GM19328 (cell line): Measurements from ENCODE around the gene CNOT6L.
"Not testable (repeated sequence)": the region's sequence is repeated elsewhere in the genome, so short reads cannot be mapped to it uniquely, and the experiment has no call there.

Experiments used
- ATAC-seq: cut with Tn5 transposase; IDR thresholded peaks from one replicate; pipeline ENCODE4 v1.9.1; 2021; ENCODE audit warnings: mild to moderate bottlenecking, moderate library complexity; ENCODE audit not compliant: unreplicated experiment

The CNOT6L gene

DNA sequence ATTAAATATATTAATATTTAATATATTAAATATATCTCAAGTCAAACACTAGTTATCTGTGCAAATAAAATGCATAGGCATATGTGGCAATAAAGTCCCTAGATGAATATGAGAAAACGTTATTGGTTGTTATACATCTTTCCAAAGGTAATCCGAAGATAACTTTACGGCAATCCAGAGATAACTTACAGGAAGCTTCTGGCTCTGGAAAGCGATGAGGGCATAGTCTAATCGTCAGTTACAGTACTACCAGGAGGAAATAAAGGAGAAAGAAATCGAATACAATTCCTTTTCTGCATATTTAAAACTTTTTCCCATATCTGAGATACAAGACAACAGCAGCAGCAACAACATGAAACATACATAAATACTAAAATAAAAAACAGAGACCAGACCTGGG lies 35.3 kb downstream of the CNOT6L start:
- no peak for ATAC-seq

DNA sequence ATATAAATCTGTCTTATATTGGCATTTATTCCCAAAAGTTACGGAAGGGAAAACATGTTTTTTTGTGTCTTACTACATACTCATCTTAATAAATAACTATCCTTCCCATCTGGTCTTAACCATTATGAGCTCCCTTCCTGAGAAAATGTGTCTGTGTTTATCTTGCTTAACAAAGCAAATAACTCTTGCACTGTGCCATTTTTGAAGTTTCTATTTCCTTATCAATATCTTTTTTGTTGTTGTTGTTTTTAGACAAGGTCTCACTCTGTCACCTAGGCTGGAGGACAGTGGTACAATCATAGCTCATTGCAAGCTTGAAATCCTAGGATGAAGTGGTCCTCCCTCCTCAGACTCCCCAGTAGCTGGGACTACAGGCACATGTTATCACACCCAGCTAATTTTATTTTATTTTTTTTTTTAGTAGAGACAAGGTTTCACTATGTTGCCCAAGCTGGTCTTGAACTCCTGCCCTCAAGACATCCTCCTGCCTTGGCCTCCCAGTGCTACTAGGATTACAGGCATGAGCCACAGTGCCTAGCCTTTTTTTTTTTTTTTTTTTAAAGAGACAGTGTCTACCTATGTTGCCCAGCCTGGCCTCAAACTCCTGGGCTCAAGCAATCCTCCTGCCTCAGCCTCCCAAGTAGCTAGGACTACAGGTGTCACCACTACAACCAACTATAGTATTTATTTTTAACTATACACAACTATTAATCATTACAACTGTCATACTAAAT lies 36.9 kb downstream of the CNOT6L start:
- no peak for ATAC-seq

DNA sequence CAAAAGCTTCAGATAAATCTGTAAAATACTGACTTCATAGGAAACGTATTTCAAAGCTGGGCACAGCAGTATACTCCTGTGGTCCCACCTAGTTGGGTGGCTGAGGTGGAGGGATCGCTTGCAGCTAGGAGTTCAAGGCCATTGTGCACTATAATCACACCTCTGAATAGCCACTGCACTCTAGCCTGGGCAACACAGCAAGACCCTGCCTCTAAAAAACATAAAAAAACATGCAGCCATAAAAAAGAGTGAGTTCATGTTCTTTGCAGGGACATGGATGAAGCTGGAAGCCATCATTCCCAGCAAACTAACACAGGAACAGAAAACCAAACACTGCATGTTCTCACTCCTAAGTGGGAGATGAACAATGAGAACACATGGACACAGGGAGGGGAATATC lies 38.4 kb downstream of the CNOT6L start:
- ATAC-seq: not testable (repeated sequence)

DNA sequence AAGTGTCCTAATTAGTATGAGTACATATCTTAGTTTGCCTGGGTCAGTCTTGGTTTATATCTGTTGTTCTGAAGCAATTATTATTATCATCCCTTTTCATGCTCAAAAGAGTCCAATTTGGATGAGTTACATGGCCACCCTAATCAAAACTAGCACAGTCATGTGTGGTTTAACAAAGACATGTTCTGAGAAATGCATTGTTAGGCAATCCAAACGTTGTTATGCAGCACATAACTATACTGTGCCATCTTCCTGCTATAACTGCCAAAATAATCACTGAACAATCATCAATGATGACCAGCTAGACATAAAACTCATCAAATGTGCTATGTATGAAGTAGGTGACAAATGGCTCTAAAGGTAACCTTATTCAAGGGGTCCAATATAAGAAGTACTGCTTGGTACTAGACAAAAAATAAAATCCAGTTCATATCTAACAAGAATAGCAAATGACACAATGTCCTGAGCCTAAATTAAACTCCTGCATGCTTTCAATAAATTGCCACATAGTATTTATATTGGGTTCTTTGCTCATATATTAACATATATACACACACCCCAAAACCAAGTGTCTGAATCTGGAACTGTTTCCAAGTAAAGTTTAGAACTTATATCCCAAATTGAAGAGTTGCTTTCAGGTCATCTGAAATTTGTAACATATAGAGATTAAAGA lies 41.9 kb downstream of the CNOT6L start:
- no peak for ATAC-seq

DNA sequence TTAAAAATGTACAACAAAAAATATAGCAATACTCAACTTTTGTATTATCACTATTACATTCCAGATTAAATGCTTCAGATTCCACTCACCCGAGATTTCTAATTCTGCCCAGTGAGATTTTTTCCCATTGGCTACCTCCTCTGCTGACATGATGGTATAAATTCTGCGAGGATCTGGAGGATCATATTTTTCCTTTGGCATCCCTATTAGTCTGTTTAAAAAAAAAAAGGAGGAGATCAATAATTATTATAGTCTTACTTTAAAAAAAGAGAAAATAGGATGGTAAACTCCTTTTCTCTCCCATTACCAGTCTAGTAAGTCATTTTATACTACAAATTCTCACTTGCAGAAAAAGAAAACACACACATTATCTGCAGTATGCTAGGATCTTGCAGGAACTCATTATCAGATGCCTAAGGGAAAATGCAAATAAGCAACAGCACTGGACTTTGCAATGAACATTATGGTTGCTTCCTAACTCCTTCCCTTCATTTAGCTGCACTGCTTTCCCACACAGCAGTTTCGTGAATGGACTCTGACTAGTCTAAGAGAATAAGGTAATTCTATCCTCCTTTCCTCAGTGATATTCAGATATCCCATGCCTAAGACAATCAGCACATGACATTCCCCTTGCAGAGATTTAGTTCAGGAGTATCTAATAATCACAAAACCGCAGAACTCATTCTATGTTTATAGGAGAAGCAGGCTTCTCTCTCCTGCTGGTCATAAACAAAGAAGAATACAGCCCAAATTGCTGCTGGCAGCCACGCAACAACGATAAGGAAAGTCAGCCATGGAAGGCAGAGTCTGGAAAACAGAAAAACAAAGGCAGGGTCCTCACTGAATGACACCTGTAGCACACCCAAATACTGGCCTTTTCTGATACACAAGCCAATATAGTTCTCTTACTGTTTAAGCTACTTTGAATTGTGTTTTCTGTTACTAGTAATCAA lies 42.7 kb downstream of the CNOT6L start:
- no peak for ATAC-seq

DNA sequence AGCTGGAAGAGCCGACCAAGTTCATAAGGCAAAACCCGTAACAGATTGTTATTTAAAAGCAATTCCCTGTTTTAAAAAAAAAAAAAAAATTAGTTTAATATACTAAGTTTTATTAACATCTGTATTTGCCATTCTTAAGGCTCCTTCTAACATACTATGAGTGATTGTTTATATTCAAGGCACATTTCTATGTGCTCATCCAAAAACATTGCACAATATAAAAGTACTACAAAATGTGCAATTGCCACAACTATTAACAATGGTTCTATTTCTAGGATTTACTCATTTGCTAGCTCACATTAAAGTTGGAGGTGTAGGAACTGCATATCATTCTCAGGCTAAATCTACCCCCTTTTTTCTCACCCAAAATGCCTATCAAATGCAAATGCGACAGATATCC lies 46.1 kb downstream of the CNOT6L start:
- ATAC-seq: no peak

DNA sequence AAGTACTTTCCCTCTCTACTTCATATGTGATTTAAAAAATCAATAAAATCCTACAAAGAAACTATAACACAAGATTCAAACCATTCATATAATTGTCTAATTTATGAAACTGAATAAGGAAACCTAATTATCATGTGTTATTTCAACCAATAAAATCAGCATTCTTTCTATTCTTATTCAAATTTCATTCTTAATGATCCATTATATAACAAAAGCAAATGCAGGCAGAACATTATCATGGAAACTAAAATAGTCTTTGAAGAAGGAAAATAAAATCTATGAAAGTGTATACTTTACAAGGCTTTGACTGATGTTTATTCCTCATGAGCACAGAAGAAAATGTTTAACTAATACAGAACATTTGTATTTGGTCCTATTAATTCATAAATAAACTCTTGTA lies 47.6 kb downstream of the CNOT6L start:
- ATAC-seq: no peak

DNA sequence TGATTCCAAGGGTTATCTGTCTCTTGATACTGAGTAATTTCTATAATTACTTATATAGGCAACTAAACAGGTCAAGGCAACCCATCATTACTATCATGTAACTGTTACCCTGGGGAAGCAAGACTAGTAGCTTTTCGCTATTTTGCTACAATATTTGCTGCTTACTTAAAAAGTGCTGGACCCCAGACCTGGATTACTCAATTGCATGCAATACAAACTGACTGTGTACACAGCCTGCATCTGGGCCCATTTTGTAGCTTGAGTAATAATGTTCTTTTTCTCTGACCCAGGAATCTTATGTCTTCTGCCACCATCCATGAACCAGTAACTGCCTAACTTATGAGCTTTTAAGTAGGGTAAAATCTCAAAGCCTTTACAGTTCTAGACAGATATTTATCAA lies 53.4 kb downstream of the CNOT6L start:
- no peak for ATAC-seq

DNA sequence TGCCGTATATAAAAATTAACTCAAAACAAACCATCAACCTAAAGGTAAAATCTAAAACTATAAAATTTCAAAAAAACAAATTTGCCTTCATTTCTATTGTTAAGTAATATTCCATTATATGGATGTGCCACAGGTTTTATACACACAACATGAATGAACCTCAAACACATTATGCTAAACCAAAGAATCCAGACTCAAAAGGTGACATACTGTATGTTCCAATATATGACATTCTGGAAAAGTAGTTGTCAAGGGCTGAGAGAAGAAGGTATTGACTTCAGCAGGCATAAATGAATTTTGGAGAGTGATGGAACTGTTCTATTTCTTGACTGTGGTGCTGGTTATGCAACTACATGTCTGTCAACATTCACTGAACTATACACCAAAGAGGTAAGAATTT lies 56.6 kb downstream of the CNOT6L start:
- no peak for ATAC-seq

DNA sequence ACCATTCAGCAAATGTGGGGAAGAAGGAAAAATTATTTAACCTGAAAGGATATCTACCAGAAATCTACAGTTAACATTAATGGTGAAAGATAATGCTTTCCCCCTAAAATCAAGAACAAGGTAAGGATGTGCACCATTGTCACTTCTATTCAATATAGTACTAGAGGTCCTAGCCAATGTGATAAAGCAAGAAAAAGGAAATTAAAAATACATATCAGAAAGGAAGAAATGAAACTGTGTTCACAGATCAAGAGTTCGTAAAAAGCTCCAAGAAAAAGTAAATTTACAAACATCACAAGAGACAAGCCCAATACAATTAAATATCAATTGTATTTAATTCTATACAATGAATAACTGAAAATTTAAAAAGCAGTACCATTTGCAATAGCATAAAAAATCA lies 57.6 kb downstream of the CNOT6L start:
- ATAC-seq: no peak

DNA sequence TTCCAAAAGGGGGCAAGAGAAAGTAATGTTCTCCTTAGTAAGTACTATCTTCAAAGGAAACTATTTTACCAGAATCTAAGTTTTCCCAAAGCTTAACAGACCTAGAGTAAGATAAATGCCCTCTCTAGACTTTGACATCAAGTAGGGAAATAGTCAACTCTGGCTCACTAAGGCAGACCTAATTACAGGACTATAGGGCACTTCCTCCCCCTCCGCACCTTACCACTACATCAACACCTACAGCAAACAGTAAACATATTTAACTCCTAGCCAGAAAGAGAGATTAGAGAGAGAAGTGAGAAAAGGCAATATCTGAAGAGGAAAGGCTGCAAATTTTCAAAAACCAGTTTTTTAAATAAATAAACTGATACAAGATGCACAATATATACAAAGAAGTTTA lies 60.4 kb downstream of the CNOT6L start:
- no peak for ATAC-seq

DNA sequence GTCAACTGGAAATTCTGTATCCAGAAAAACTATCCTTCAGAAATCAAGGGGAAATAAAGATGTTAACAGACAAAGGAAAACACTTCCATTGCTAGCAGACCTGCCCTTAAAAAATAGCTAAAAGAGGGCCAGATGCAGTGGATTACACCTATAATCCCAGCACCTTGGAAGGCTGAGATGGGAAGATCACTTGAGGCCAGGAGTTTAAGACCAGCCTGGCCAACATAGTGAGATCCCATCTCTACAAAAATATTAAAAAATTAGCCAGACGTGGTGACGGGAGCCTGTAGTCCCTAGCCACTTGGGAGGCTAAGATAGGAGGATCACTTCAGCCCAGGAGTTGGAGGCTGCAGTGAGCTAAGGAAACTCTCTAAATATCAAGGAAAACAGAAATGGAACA lies 67.4 kb downstream of the CNOT6L start:
- no peak for ATAC-seq

DNA sequence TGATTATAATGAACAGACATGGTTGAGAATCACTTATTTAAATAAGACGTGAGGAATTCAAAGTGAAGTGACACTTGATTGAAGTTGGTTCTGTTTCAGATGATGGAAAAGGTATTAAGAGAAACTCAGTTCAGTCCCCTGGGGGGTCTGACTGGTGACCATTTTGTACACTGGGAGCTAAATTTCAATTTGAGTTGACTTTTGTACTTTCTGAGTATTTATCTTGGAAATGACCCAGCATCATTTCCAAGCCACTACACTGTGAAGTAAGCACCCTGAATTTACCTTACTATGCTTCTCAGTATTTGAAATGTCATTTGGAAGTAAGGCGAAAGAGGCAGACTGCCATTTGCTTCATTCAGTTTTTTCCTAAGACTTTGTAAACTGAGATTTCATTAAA lies 73.4 kb downstream of the CNOT6L start:
- no peak for ATAC-seq

DNA sequence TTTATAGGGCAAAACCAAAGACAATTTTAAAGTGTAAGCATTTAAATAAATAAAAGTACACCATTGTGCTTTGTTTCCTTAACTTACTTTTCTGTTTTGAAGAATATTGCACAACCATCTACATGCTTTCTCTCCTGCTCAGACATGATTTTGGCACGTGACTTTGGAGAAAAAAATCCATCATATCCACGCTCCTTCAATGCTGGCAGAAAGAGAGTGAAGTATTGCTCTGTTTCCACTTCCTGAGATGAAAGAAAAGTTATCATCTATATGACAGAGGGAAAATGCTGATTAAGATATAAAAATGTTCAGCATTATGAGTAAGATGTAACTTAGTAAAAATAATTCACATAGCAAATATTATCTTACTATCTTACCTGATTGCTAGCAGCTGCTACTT lies 77.1 kb downstream of the CNOT6L start:
- no peak for ATAC-seq

DNA sequence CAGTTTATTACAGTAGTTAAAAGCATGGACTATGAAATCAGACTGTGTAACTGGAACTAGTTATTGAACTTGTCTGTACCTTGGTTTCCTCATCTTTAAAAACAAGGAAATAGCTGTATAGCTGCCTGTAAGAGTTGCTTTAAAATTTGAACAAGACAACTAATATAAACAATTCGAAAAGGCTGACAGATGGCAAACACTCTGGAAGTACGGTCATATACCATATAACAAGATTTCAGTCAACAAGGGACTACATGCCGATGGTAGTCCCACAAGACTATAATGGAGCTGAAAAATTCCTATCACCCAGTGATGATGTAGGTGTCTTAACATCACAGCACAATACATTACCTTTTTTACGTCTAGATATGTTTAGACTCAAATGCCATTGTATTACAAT lies 78.7 kb downstream of the CNOT6L start:
- no peak for ATAC-seq

DNA sequence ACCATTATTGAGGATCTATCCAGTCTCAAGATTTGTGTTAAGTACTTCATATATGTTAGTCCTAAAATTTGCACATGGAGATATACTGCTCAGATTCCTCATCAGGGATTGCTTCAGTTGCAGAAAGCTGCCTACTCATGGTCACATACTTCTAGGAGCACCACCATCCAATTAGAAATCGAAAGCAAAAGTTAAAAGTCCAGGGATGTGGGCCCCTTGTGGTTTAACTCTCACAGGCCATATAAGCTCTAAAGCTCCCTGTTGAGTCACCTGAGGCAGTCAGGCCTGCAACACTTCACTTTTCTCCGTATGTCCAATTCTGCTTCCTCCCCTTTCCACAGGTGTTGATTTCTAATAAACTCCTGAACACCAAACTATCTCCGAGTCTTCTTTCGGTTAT lies 84.2 kb downstream of the CNOT6L start:
- ATAC-seq: peak; percentile 82

DNA sequence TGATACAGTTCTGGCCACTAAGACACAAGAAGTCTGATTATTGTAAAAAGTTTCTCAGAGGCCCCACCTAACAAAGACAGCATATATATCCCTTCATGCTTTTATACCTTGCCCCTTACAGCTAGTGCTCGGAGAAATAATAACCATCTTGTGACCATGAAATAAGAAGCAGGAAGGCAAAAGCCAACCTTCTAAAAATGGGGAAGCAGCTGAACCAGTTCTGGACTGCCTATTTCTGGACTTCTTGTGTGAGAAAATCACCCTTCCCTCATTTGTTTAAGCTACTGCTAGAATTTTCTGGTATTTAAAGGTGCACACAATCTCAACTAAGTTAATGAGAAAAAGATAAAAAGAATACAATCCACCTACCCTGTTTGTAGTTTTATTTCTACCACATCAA lies 87.5 kb downstream of the CNOT6L start:
- ATAC-seq: no peak

DNA sequence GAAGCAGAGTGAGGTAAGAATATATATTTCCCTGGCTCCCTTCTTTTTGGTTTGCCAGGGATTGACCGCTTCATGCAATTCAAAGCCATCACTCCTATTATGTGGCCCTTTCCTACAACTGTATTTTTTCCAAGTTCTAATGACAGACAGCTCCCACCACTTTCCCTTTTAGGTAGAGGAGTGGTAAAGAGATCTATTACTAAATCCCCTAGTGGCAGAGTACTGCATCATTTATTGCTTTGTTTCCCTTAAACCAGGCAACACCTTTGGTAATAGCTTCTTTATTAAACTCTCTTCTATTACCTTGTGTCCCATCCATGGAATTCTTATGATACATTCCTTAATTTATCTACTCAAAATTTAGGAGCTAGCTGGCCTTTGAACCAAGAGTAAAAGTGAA lies 90.7 kb downstream of the CNOT6L start:
- ATAC-seq: no peak

DNA sequence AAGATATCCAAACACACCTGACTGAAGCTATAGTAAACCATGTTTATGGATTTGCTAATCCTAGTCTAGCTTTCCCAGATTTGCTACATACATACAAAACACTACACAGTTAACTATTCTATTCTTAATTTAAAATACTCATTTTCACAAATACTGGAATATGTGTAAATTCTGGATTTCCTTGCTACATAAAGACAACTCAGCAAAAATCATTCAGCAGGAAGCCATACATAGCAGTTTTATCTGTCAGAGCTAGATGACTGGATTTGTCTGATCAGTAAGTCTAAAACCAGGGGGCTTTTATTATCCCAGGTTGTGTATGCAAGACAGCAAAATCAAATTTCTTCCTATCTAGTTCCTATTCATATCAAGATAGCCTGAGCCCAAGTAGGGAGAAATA lies 98.1 kb downstream of the CNOT6L start:
- ATAC-seq: no peak

DNA sequence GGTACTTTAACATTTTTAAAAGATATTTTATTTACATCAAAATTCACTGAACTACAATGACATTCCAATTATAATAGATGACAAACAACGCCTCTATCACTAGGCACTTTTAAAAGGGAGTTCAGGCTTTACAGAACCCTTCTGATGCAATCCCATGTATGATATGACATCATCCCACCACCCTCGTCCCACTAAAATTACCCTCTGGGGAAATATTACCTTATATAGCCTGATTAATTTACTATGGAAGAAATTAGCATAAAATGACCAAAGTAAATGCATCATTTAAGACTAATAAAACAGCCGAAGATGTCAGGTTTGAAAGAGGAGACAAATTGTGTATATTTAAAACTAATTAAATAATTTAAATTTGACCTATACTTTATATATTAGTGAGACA lies 100.7 kb downstream of the CNOT6L start:
- not testable (repeated sequence) for ATAC-seq

DNA sequence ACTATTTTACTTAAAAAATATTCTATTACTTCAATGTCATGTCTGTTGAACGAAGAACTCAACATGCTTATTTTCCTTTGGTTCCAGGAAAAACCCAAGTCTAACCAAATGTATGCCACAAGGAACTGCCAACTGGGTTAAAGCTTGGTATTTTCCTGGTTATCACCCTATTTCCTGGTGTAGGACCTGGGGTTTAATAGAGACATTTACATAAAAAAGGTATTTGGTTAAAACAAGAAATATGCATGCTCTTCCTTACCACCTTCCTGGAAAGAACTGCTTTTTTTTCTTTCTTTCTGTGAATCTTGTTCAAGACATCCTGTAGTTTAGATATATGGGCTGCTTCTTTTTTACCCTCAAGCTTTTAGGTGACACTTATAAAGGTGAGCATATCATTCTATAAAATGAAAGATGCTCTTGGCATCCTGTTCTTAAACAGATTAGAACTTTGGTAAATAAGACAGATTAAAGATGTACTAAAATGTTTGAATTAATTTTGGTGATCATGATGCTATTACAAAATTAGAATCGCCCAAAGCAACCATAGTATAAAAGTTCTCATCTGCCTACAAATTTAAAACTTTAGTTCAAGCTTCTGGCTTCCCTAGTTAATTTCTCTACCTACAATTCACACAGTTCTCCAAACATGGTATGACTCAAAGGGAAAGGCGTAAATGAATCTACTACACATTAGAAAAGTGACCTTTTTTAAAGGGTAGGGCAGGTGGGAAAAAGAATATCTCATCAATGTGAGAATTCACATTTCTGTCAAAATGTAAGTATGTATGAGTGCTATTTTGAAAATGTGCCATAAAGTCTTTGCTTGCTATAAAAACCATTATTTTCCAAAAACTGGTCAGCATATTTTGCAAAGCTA lies 103.5 kb downstream of the CNOT6L start:
- no peak for ATAC-seq
